NCI-H1417 (cell line): ENCODE data around the gene UCN3.
"Not testable (repeated sequence)": the region's sequence is repeated elsewhere in the genome, so short reads cannot be mapped to it uniquely, and the experiment has no call there.

ENCODE experiments used
- DNase-seq, 3 experiments: peaks; one replicate each; lab custom pipeline; 2025; lab: John Stamatoyannopoulos, UW

The UCN3 gene

DNA sequence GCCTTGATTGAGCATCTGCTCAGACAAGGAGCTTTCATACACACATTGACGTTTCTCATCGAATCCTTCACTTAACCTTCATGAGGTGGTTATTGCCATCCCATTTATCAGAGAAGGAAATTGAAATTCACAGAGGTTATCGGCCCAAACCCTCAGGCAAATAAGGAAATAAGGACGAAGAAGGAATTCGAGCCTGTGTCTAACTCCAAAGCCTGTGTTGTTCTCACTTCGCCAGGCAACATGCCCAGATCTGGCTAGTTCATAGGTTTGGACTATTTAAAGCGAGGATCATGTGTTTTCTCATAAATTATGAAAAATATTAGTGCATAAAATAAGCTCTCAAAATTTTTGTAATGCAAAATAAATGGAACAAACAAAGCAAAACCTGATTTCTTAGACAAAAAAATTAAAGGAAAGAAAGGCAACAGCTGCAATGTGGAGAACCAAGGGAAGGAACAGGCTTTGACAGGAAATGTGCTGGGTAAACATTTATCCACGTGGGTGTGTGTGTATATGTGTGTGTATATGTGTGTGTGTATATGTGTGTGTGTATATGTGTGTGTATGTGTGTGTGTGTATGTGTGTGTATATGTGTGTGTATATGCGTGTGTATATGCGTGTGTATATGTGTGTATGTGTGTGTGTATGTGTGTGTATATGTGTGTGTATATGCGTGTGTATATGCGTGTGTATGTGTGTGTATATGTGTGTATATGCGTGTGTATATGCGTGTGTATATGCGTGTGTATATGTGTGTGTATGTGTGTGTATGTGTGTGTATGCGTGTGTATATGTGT lies 4.8 kb downstream of the UCN3 start:
- DNase-seq = no peak

DNA sequence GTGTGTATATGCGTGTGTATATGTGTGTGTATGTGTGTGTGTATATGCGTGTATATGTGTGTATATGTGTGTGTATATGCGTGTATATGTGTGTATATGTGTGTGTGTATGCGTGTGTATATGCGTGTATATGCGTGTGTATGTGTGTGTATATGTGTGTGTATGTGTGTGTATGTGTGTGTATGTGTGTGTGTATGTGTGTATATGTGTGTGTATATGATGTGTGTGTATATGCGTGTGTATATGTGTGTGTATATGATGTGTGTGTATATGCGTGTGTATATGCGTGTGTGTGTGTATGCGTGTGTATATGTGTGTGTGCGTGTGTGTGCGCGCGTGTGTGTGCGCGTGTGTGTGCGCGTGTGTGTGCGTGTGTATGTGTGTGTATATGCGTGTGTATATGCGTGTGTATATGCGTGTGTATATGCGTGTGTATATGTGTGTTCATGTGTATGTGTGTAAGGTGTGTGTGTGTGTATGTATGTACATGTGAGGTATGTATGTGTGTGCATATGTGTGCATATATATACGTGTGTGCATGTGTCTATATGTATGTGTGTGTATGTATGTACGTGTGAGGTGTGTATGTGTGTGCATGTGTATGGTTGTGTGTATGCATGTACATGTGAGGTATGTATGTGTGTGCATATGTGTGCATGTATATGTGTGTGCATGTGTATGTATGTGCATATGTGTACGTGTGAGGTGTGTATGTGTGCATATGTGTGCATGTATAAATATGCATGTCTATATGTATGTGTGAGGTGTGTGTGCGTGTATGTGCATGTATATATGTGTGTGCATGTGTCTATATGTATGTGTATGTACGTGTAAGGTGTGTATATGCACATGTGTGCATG lies 6.0 kb downstream of the UCN3 start:
- no peak for DNase-seq

DNA sequence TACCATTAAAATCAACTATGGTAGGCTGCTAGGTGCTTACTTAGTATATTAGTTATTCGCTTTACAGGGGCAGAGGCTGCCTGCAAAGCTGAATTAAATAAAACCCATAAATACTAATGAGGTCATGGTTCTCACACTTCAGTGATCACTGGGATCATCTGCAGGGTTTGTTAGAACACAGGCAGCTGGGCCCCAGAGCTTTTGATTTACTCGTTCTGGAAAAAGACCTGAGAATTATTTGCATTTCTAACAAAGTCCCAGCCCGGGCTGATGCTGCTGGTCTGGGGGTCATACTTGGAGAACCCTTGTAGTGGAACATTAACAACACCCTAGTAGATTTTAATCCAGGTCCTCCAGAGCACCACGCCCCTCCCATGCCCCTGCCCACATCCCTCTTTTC lies 8.5 kb downstream of the UCN3 start:
- no peak for DNase-seq

DNA sequence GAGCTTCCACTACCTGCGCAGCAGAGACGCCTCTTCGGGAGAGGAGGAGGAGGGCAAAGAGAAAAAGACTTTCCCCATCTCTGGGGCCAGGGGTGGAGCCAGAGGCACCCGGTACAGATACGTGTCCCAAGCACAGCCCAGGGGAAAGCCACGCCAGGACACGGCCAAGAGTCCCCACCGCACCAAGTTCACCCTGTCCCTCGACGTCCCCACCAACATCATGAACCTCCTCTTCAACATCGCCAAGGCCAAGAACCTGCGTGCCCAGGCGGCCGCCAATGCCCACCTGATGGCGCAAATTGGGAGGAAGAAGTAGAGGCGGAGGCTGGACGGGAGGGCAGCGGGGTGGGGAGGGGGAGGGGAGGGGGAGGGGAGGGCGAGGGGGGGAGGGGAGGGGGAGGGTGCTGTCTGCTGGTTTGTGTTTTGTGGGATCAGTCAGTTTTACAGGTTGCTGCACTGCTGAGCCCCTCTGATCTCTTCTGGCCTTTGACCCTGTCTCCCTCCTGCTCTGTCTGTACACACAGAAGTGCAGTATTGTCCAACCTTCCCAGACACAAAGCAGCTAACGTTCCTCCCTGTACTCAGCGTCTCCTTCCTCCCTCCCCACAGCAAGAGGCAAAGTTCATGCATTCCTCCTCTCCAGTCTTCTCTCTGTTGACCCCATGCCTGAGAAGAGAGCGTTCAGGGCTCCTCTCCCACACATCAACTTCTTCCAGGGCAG lies 9.3 kb downstream of the UCN3 start:
- DNase-seq = no peak

DNA sequence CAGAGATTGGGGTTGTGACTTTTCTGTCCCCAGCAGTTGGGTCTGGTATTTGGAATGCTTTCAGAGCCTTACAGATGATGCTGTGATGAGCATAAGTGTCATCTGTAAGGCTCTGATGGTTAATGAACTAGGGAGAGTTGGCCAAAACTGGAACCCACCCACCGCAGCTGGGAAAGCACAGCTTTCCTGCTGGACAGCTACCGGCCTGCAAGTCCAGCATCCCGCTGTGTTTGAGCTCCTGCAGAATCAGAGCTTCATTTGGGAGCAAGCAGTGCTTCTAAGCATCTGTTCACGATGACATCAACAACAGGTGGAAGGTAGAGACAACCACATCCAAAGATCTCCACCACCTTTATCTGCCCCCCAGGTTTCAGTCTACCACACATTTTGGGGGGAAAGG lies 11.7 kb downstream of the UCN3 start:
- DNase-seq = no peak

DNA sequence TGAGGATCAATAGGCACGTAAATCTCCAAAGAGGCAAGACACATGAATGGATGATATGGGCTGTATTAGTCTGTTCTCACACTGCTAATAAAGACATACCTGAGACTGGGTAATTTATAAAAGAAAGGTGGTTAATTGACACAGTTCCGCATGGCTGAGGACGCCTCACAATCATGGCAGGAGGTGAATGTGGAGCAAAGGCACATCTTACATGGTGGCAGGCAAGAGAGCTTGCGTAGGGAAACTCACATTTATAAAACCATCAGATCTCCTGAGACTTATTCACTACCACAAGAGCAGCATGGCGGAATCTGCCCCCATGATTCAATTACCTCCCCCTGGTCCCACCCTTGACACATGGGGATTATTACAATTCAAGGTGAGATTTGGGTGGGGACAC lies 14.4 kb downstream of the UCN3 start:
- not testable (repeated sequence) for DNase-seq

- DNase-seq = not testable (repeated sequence)
These were observed 15.6 kb downstream of the UCN3 start for GRCh38 chr10:5380395-5380794.

DNA sequence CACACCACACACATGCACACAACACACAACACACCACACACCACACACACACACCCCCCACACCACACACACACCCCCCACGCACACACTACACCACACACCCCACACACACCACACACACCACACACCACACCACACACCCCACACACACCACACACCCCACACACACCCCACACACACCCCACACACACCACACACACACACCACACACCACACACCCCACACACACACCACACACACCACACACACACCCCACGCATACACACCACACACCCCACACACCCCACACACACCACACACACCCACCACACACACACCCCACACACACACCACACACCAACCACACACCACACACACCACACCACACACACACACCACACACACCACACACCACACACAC lies 16.4 kb downstream of the UCN3 start:
- DNase-seq = no peak

DNA sequence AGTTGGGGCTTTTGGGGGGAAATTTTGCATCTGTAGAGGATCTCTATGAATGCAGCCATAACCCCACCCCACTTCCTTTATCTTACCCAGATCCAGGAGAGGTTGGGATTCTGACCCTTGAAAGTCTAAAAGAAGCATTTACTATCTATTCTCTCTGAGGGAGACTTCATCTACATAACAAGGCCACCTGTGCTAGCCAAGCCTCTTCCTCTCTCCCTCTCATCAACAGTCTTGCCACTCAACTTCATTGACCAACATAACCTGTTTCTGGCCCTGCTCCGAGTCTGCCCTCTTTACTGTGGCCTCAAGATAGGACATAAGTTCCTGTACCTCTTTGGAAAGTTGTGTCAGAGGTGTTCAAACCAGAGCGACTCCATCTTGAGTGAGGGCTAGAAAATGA lies 20.5 kb downstream of the UCN3 start:
- no peak for DNase-seq

- DNase-seq = no peak
These were observed 22.4 kb downstream of the UCN3 start for GRCh38 chr10:5387169-5387568.

GRCh38 chr10:5390607-5391205 lies 25.9 kb downstream of the UCN3 start:
- DNase-seq = no peak

- no peak for DNase-seq
These were observed 27.0 kb downstream of the UCN3 start for GRCh38 chr10:5391790-5392189.

DNA sequence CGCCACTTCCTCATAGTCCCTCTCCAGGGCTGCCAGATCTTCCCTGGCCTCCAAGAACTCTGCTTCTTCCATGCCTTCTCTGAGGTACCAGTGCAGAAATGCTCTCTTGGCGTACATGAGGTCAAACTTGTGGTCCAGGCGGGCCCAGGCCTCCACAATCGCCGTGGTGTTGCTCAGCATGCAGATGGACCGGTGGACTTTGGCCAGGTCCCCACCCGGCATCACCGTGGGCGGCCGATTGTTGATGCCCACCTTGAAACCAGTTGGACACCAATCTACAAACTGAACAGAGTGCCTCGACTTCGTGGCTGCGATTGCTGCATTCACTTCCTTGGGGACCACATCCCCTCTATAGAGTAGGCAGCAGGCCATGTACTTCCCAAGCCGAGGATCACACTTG lies 28.8 kb downstream of the UCN3 start:
- DNase-seq = no peak

DNA sequence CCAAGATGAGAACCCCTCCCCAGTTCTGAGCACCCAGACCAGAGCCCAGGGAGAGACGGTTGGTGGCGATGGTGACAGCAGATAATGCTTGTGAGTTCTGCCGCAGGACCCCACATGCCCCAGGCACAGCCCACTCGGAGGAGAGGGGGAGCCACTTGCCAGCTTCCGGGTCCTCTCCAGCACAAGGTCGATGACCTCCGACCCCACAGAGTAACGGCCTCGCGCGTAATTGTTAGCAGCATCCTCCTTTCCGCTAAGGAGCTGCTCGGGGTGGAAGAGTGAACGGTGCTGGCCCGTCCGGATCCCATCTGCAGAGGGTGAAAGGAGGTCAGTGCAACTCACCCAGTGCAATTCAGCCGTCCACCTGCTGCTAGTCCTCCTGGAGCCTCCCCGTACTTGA lies 30.4 kb downstream of the UCN3 start:
- DNase-seq = no peak

- DNase-seq = no peak
These were observed 32.0 kb downstream of the UCN3 start for GRCh38 chr10:5396556-5397300.

- DNase-seq = no peak
These were observed 34.6 kb downstream of the UCN3 start for GRCh38 chr10:5399332-5399731.

GRCh38 chr10:5400468-5401240 lies 35.9 kb downstream of the UCN3 start:
- peak in 2 of 3 experiments; percentile 16 to 84 for DNase-seq

DNA sequence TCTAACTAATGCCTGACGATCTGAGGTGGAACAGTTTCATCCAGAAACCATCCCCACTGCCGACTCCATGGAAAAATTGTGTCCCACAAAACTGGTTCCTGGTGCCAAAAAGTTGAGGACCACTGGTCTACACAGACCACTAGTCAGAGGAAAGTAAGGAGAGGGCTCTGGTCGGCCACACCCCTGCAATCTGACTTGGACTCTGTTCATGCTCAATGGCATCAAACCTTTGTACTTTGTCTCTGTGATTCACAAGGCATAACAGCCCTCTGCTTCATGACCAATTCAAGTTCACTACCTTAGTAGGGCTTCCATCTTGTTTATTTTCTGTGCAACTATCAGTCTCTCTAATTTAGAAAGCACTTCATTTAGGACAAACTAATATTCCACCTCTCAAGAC lies 38.0 kb downstream of the UCN3 start:
- DNase-seq = no peak

DNA sequence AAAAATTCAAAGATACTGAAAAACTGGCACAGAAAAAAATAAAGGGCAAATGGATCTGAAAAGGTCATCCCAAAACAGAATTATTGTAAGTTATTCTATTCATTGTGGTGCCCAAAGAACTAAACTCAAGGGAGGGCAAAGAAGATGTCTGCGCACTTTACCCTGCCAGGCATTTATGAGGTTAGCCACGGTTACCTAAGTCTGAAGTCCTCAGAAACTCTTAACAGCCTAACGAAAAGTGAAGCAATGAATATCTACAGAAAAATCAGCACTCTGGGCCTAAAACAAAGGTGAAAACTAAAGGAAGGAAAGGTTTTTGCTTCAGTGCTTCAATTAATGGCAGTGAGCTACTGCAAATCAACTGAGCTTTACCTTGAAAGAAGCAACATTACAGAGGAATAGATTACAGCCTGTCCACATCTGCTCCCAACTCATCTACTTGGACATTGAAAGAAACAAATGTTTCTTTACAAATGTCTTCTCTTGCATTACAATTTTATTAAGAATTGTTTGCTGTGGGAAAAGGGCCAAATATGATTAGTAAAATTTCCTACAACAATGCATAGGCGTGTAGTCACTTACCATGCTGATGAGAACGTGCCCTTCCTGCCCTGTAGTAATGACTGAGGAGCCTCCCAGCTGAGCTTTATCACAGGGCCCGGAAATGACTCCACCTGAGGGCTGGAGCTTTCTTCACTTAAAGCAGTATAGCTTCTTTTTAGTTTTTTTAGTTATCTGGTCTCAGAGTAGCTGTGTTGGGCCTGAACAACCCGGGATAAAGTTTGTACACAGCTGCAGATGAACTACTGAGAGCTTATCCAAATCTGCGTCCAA lies 39.7 kb downstream of the UCN3 start, which contains the start of gene TUBAL3:
Gene TUBAL3, minus strand, starts transcription at position 621 of the 834 bp plus-strand sequence. Its CDS starts 36 bp downstream, at position 585.
- DNase-seq = no peak

DNA sequence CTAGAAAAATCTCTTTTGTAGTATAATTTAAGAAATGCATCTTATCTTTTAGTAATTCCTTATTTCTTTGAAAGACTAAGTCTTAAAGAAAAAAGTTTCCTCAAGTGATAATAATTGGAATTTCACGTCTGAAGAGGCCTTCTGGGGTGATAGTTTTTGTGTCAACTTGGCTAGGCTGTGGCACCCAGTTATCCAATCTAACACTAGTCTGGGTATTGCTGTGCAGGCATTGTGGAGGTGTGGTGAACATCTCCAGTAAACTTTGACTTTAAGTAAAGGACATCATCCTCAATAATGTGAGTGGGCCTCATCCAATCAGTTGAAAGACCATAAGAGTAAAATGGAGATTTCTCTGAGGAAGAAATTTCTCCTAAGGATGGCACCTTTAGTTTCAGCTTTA lies 42.2 kb downstream of the UCN3 start:
- no peak for DNase-seq
